PFSK-1 (cell line): ENCODE data around the gene THOC7.

Source experiments
- FOXP2 ChIP-seq: optimal IDR thresholded peaks from 2 replicates; pipeline ENCODE3; 2011; ENCODE audit warnings: borderline replicate concordance, control low read depth, inconsistent platforms; ENCODE audit not compliant: insufficient read depth; ENCODE audit errors: extremely low read length, extremely low read depth
- POLR2AphosphoS5 ChIP-seq: IDR thresholded peaks from 2 replicates; pipeline ENCODE4 v1.6.1; 2012; ENCODE audit warnings: low read depth, mild to moderate bottlenecking, control low read depth, low read length, moderate library complexity
- SIN3A ChIP-seq: IDR thresholded peaks from 2 replicates; pipeline ENCODE4 v1.6.1; 2012; ENCODE audit warnings: mild to moderate bottlenecking, low read length, moderate library complexity, borderline replicate concordance; ENCODE audit not compliant: insufficient read depth
- TAF1 ChIP-seq: IDR thresholded peaks from 2 replicates; pipeline ENCODE4 v1.6.1; 2012; ENCODE audit warnings: low read length, control low read depth, borderline replicate concordance; ENCODE audit not compliant: insufficient read depth
- TF ChIP-seq, protein P1 (sequence below), 2 experiments: IDR thresholded peaks; 2 replicates each; pipeline versions ENCODE4 v1.6.1 to v1.8.0; 2011 to 2012; ENCODE audit warnings: low read depth in 2 of 2, low read length in 2 of 2, control low read depth in 1 of 2, inconsistent platforms in 1 of 2, mild to moderate bottlenecking in 1 of 2, moderate library complexity in 1 of 2; ENCODE audit not compliant: insufficient read depth in 1 of 2

The THOC7 gene

GRCh38 chr3:63910891-63911290 is 47.3 kb upstream of the THOC7 start:
- TF ChIP-seq, protein P1, sequence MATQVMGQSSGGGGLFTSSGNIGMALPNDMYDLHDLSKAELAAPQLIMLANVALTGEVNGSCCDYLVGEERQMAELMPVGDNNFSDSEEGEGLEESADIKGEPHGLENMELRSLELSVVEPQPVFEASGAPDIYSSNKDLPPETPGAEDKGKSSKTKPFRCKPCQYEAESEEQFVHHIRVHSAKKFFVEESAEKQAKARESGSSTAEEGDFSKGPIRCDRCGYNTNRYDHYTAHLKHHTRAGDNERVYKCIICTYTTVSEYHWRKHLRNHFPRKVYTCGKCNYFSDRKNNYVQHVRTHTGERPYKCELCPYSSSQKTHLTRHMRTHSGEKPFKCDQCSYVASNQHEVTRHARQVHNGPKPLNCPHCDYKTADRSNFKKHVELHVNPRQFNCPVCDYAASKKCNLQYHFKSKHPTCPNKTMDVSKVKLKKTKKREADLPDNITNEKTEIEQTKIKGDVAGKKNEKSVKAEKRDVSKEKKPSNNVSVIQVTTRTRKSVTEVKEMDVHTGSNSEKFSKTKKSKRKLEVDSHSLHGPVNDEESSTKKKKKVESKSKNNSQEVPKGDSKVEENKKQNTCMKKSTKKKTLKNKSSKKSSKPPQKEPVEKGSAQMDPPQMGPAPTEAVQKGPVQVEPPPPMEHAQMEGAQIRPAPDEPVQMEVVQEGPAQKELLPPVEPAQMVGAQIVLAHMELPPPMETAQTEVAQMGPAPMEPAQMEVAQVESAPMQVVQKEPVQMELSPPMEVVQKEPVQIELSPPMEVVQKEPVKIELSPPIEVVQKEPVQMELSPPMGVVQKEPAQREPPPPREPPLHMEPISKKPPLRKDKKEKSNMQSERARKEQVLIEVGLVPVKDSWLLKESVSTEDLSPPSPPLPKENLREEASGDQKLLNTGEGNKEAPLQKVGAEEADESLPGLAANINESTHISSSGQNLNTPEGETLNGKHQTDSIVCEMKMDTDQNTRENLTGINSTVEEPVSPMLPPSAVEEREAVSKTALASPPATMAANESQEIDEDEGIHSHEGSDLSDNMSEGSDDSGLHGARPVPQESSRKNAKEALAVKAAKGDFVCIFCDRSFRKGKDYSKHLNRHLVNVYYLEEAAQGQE (IDR thresholded peaks at IDR 0.05; ENCODE audit: insufficient read depth in 1 of 2, low read depth in 2 of 2, low read length in 2 of 2): no peak
- TF ChIP-seq POLR2AphosphoS5 (no peak), SIN3A (no peak), FOXP2 (no peak), TAF1 (no peak)

GRCh38 chr3:63910001-63910400 is 46.4 kb upstream of the THOC7 start:
- no peak for TF ChIP-seq POLR2AphosphoS5
- no peak for TF ChIP-seq SIN3A
- TF ChIP-seq TAF1: no peak
- no peak for TF ChIP-seq FOXP2
- TF ChIP-seq, protein P1 (IDR thresholded peaks at IDR 0.05; ENCODE audit: insufficient read depth in 1 of 2, low read depth in 2 of 2, low read length in 2 of 2): no peak

GRCh38 chr3:63909431-63909830 is 45.8 kb upstream of the THOC7 start:
- TF ChIP-seq POLR2AphosphoS5: no peak
- TF ChIP-seq SIN3A: no peak
- TF ChIP-seq, protein P1 (IDR thresholded peaks at IDR 0.05; ENCODE audit: insufficient read depth in 1 of 2, low read depth in 2 of 2, low read length in 2 of 2): no peak

- no peak for TF ChIP-seq FOXP2
- TF ChIP-seq POLR2AphosphoS5: no peak
Observed at GRCh38 chr3:63908776-63909175, 45.2 kb upstream of the THOC7 start.

GRCh38 chr3:63908081-63908736 is 44.6 kb upstream of the THOC7 start:
- TF ChIP-seq, protein P1 (IDR thresholded peaks at IDR 0.05; ENCODE audit: insufficient read depth in 1 of 2, low read depth in 2 of 2, low read length in 2 of 2): no peak
- TF ChIP-seq POLR2AphosphoS5 (no peak), SIN3A (no peak), TAF1 (no peak), FOXP2 (no peak)
